HG03135 (cell line): ENCODE measurements around the gene SIGLEC6.

ENCODE experiments used
- ATAC-seq: cut with Tn5 transposase; IDR thresholded peaks from one replicate; pipeline ENCODE4 v1.9.1; 2021; ENCODE audit warnings: mild to moderate bottlenecking, moderate library complexity; ENCODE audit not compliant: unreplicated experiment

SIGLEC6 gene

DNA sequence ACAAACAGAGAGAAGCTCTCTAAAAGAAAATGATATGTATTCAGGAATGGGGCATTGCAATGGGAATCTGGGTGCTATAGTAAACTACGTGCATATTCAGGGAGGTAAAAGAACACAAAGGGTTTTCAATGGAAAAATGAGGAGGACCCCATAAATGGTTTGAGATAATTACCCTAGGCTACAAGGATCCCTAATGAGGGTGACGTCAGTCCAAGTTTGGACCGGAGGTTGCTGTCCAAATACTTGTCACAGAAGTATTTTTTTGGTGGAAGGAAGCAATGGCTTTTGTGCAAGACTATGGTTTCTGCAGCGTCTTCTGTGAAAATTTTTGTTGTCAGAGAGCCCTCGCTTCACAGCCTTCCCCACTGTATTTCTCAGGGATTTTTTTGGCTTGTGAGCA, 54.1 kb downstream of the SIGLEC6 start:
- no peak for ATAC-seq

DNA sequence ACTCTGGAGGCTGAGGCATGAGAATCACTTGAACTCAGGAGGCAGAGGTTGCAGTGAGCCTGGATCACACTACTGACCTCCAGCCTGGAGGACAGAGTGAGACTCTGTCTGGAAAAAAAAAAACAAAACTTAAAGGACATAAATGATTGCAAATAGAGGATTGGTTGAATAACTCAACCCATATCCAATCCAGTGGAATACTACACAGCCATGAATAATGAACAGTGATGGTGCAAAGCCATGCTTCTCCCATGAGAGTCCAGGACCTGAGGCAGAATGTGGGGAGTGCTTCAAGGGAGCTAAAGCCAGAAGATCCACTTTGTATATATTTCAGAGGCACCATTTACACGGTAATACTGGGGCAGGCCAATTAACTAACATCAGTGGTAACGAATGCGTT, 55.3 kb downstream of the SIGLEC6 start:
- ATAC-seq: no peak

GRCh38 chr19:51473009-51473707, 58.3 kb downstream of the SIGLEC6 start:
- ATAC-seq: no peak

GRCh38 chr19:51472607-51473006, 58.9 kb downstream of the SIGLEC6 start:
- no peak for ATAC-seq

- no peak for ATAC-seq
Measured at GRCh38 chr19:51471527-51471926, 59.9 kb downstream of the SIGLEC6 start.

GRCh38 chr19:51470966-51471365, 60.5 kb downstream of the SIGLEC6 start:
- ATAC-seq: no peak

DNA sequence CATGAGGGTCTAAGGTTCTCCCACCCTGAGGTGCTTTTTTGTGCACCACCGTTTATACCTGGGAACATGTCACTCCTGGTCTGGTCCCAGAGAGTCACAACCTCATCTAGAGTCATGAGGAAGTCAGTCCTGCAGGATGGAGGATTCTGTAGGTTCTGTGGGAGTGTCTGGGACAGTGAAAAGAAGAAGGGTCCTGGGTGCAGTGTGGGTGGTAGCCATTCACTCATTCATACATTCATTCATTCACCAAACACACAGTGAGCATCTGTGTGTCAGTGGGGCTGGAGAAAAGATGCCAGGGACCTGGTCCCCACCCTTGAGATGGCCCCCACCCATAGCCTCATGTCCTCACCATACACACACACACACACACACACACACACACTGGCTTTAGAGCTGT, 61.8 kb downstream of the SIGLEC6 start:
- ATAC-seq: no peak

DNA sequence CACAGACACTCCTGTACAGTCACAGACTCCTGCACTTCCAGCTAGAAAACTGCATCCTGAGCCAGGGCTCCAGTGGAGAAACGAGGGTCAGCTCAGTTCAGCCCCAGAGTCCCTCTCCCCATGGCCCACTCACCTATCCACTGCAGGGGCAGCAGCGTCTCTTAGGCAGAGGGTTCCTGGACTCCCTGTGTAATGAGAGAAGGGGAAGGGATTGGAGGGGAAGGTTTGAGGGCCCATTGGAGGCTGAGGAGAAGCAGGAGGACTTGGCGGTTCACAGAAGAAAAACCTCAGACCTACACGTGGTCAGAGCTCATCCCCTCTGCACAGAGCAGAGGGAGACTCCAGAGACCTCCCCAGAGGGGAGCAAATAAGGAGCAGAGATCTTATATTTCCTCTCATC, 62.3 kb downstream of the SIGLEC6 start:
- ATAC-seq: no peak

DNA sequence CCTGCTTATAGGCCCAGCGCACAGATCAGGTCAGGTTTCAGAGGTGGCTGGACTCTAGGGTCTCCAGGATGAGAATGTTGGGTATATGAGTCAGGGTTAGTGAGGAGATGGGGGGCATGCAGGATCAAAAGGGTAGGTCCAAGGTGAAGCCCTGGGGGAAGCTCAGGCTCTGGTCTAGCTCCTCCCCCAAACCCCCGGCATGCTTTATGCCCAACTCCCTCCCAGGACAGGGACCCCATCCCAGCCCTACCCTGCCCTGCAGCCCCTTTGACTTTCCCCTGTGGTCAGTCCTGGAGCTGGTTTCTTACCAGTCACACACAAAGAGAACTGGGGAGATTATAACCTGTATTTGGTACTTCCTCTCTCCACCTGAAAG, 62.9 kb downstream of the SIGLEC6 start:
- ATAC-seq: no peak

GRCh38 chr19:51467864-51468544, 63.5 kb downstream of the SIGLEC6 start:
- ATAC-seq: no peak
